H7 (cell line): ENCODE measurements around the gene ADK. TPM values are rescaled to one million over a fixed set of nuclear protein-coding genes. Genes with fewer than 3 reads are reported as not detected.

Experiments used
- DNase-seq: peaks from one replicate; pipeline ENCODE4 v3.0.0; 2012
- H3K27me3 ChIP-seq: 2 replicates; pipeline ENCODE4 v1.6.0; 2011; ENCODE audit warnings: mild to moderate bottlenecking, low read length; ENCODE audit not compliant: control insufficient read depth, insufficient read depth
- H3K36me3 ChIP-seq: replicated peaks from 2 replicates; pipeline ENCODE4 v1.5.1; 2011; ENCODE audit warnings: low read length; ENCODE audit not compliant: control insufficient read depth, insufficient read depth
- H3K4me3 ChIP-seq: 2 replicates; pipeline ENCODE4 v1.5.1; 2011; ENCODE audit warnings: low read depth, mild to moderate bottlenecking, control low read depth, low read length, moderate library complexity; ENCODE audit not compliant: insufficient read depth
- total RNA-seq: library from RNA; depleted of rRNA; stranded (reverse); fragments of >200 nt; shearing (Covaris generic); gene quantifications from 2 replicates; pipeline ENCODE4 v1.2.3, GENCODE V29; 2014

The ADK gene
- total RNA-seq, 1 experiment from 2014 or later, result 20.1 TPM

GRCh38 chr10:74593470-74593869 lies 442.4 kb downstream of the ADK start:
- Histone ChIP-seq H3K27me3 (no peaks in the 10 kb centered on the region), H3K4me3 (no peak overlapping the region), H3K36me3 (no peaks in the 10 kb centered on the region)
- DNase-seq, result no peak

- H3K27me3 ChIP-seq, result no peaks in the 10 kb centered on the region
- DNase-seq, result no peak
- H3K36me3 ChIP-seq, result no peaks in the 10 kb centered on the region
- no peak overlapping the region for H3K4me3 ChIP-seq
Observed at GRCh38 chr10:74596713-74597112, 445.7 kb downstream of the ADK start.

- Histone ChIP-seq H3K36me3 (no peaks in the 10 kb centered on the region), H3K4me3 (no peak overlapping the region), H3K27me3 (no peaks in the 10 kb centered on the region)
- DNase-seq, result no peak
Observed at GRCh38 chr10:74598891-74599566, 448.0 kb downstream of the ADK start.

DNA sequence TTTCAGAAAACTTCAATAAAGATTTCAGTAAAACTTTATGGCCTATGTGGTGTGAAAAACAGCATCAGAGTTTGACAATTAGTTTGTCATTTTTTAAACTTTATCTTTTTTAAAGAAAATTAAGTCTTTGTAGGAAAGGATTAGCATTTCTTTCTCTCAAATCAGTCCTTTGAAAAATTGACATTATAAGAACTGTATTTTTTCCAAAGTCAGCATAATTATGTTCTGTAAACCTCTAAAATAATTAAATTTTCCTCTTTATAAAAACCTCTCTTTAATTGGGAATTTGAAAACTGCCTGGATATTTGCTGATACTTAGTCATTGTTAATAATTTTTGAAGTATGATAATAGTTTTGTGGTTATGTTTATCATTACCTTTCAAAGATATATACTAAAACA lies 448.7 kb downstream of the ADK start:
- Histone ChIP-seq H3K27me3 (no peaks in the 10 kb centered on the region), H3K4me3 (no peak overlapping the region), H3K36me3 (no peaks in the 10 kb centered on the region)
- DNase-seq, result no peak

DNA sequence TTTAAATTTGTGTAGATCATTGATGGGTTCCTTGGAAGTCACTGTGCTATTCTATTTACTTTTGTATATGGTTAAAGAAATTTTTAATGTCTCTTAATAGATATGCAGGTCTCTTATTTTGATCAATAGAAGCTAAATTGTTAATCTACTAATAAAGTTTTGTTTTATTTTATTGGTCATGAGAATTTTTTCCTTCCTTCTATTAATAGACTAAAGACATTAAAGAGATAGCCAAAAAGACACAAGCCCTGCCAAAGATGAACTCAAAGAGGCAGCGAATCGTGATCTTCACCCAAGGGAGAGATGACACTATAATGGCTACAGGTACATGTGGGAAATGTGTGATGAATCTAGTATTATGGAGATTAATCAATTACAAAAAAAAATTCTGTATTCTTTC lies 449.1 kb downstream of the ADK start:
- no peak for DNase-seq
- H3K4me3 ChIP-seq, result no peak overlapping the region
- no peaks in the 10 kb centered on the region for H3K27me3 ChIP-seq
- no peaks in the 10 kb centered on the region for H3K36me3 ChIP-seq

- Histone ChIP-seq H3K27me3 (no peaks in the 10 kb centered on the region), H3K36me3 (no peaks in the 10 kb centered on the region), H3K4me3 (no peak overlapping the region)
- DNase-seq, result no peak
Observed at GRCh38 chr10:74602576-74602975, 451.6 kb downstream of the ADK start.

- Histone ChIP-seq H3K4me3 (no peak overlapping the region), H3K36me3 (no peaks in the 10 kb centered on the region), H3K27me3 (no peaks in the 10 kb centered on the region)
- no peak for DNase-seq
Observed at GRCh38 chr10:74610299-74610698, 459.3 kb downstream of the ADK start.

DNA sequence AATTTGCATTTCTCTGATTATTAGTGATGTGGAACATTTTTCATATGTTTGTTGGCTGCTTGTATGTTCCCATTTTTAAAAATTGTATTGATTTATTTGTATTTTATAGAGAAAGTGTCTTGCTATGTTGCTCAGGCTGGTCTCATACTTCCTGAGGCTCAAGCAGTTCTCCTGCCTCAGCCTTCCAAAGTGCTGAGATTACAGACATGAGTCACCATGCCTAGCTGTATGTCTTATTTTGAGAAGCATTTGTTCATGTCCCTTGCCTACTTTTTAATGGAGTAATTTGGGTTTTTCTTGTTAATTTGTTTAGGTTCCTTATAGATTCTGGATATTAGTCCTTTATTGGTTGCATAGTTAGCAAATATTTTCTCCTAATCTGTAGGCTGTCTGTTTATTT lies 461.2 kb downstream of the ADK start:
- no peaks in the 10 kb centered on the region for H3K36me3 ChIP-seq
- H3K4me3 ChIP-seq, result no peak overlapping the region
- H3K27me3 ChIP-seq, result no peaks in the 10 kb centered on the region
- DNase-seq, result no peak

DNA sequence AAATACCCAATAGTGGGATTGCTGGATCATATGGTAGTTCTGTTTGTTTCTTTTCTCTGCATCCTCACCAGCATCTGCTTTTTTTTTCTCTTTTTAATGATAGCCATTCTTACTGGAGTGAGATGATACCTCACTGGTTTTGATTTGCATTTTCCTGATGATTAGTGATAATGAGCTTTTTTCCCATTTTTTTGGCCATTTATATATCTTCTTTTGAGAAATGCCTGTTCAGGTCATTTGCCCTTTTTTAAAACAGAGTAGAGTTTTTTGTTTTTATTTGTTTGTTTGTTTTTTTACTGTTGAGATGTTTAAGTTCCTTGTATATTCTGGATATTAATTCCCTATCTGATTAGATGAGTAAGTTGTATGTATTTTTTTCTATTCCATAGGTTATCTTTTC lies 469.6 kb downstream of the ADK start:
- DNase-seq, result no peak
- Histone ChIP-seq H3K27me3 (no peaks in the 10 kb centered on the region), H3K36me3 (no peaks in the 10 kb centered on the region), H3K4me3 (no peak overlapping the region)

GRCh38 chr10:74623786-74624185 lies 472.8 kb downstream of the ADK start:
- no peak for DNase-seq
- no peak overlapping the region for H3K4me3 ChIP-seq
- H3K36me3 ChIP-seq, result no peaks in the 10 kb centered on the region
- H3K27me3 ChIP-seq, result no peaks in the 10 kb centered on the region

DNA sequence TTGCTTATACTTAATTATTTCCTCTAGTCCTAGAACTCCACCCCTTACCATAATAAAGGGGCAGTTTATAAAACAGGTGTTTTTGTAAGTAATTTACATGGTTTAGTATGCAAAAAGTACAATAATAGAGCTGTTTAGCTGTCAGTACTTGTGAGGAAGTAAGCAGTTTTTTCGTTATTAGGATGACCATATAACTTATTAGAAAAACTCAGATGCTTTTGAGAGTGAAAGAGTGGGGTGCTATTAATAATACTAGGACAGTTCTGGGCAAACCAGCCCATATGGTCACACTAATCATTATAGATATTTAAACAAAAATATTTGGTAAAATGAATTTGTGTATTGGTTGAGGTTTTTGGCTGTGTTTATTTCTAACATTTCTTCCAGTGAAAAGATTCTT lies 473.5 kb downstream of the ADK start:
- H3K27me3 ChIP-seq, result no peaks in the 10 kb centered on the region
- H3K36me3 ChIP-seq, result no peaks in the 10 kb centered on the region
- no peak for DNase-seq
- H3K4me3 ChIP-seq, result no peak overlapping the region

GRCh38 chr10:74628136-74628535 lies 477.1 kb downstream of the ADK start:
- H3K36me3 ChIP-seq, result no peaks in the 10 kb centered on the region
- H3K4me3 ChIP-seq, result no peak overlapping the region
- DNase-seq, result no peak
- H3K27me3 ChIP-seq, result no peaks in the 10 kb centered on the region

DNA sequence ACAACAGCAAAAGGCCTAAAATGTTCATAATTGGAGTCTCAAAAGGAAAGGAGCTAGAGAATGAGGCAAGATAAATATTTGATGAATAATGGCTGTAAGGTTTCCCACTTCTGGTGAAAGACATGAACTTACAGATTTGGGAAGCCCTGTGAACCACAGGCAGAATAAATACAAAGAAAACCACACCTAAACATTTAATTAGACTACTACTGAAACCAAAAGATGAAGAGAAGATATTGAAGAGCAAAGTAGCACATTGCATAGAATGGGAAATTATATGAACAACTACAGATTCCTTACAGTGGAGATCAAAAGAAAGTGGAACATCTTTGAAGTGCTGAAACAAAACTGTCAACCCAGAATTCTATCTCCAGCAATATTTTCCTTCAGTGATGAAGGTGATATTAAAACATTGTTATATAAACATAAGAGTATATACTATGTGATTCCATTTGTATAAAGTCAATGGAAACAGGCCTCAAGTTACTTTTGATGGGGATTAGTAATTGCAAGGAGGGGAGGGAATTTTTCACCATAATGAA lies 484.0 kb downstream of the ADK start:
- Histone ChIP-seq H3K4me3 (no peak overlapping the region), H3K36me3 (no peaks in the 10 kb centered on the region), H3K27me3 (no peaks in the 10 kb centered on the region)
- no peak for DNase-seq

DNA sequence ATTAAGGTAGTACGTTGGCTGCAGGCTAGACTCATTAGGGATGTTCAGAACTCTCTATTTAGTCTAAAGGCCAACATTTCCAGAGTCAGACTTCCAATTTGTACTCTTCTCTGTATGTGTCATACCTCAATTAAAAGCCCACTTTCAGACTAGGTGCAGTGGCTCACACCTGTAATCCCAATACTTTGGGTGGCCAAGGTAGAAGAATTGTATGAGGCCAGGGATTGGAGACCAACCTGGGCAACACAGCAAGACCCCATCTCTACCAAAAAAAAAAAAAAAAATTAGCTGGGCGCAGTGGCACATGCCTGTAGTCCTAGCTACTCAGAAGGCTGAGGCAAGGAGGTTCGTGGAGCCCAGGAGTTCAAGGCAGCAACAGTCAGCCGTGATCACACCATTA lies 484.6 kb downstream of the ADK start:
- no peak for DNase-seq
- Histone ChIP-seq H3K4me3 (no peak overlapping the region), H3K36me3 (no peaks in the 10 kb centered on the region), H3K27me3 (no peaks in the 10 kb centered on the region)

DNA sequence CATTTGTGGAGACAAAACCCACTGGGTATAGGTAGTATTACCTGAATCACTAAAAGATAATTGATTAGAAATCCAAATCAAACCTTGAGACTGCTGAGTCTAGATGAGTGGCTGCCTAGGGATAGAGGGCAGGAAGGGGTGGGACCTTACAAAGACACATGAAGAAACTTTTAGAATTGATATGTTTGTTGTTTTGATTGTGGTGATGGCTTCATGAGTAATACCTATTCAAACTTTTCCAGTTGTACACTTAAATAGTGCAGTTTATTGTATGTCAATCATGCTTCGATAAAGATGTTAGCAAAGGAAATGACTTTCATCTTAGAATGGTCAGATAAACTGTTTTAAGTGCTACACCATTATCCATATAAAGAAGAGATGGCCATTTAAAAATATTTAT lies 486.7 kb downstream of the ADK start:
- no peaks in the 10 kb centered on the region for H3K27me3 ChIP-seq
- no peaks in the 10 kb centered on the region for H3K36me3 ChIP-seq
- H3K4me3 ChIP-seq, result no peak overlapping the region
- no peak for DNase-seq
